Kidney epithelial cell (primary cell): ENCODE measurements around the gene CA10. TPM values are rescaled to one million over a fixed set of nuclear protein-coding genes. Genes with fewer than 3 reads are reported as not detected.

ENCODE experiments used
- DNase-seq: peaks from one replicate; pipeline ENCODE4 v3.0.0-alpha.2; 2010; ENCODE audit warnings: low read depth
- H3K27me3 ChIP-seq: 2 replicates; pipeline ENCODE4 v1.6.0; 2011; ENCODE audit warnings: low read length; ENCODE audit not compliant: control insufficient read depth, insufficient read depth
- H3K36me3 ChIP-seq: 2 replicates; pipeline ENCODE4 v1.5.1; 2011; ENCODE audit warnings: low read length; ENCODE audit not compliant: control insufficient read depth, insufficient read depth
- H3K4me3 ChIP-seq: 2 replicates; pipeline ENCODE4 v1.5.1; 2011; ENCODE audit warnings: low read depth, mild to moderate bottlenecking, control low read depth, low read length
- CTCF ChIP-seq: IDR thresholded peaks from 2 replicates; pipeline ENCODE4 v1.5.1; 2011; ENCODE audit warnings: mild to moderate bottlenecking, moderate library complexity, low read length, control low read depth, inconsistent platforms; ENCODE audit not compliant: insufficient read depth, poor library complexity, severe bottlenecking
- total RNA-seq: library from RNA; depleted of rRNA; stranded (reverse); fragments of >200 nt; gene quantifications from 2 replicates; pipeline ENCODE4 v1.2.3, GENCODE V29; 2015

CA10 gene
- total RNA-seq, 1 donor from 2014 or later, result 0.13 TPM

GRCh38 chr17:51999654-52000053, 158.9 kb downstream of the CA10 start:
- DNase-seq, result no peak
- no peak for TF ChIP-seq CTCF
- H3K4me3 ChIP-seq, result no peak overlapping the region

GRCh38 chr17:51997723-51998122, 160.8 kb downstream of the CA10 start:
- no peaks in the 10 kb centered on the region for H3K27me3 ChIP-seq
- no peak overlapping the region for H3K4me3 ChIP-seq
- no peak for TF ChIP-seq CTCF
- no peaks in the 10 kb centered on the region for H3K36me3 ChIP-seq
- no peak for DNase-seq

More at GRCh38 chr17:51999654-52000053, 158.9 kb downstream of the CA10 start:
- no peaks in the 10 kb centered on the region for H3K27me3 ChIP-seq
- no peaks in the 10 kb centered on the region for H3K36me3 ChIP-seq

GRCh38 chr17:51995797-51996403, 162.6 kb downstream of the CA10 start:
- Histone ChIP-seq H3K4me3 (no peak overlapping the region), H3K36me3 (no peaks in the 10 kb centered on the region), H3K27me3 (no peaks in the 10 kb centered on the region)
- DNase-seq, result peak; percentile 7
- no peak for TF ChIP-seq CTCF

- Histone ChIP-seq H3K4me3 (no peak overlapping the region), H3K36me3 (no peaks in the 10 kb centered on the region), H3K27me3 (no peaks in the 10 kb centered on the region)
- no peak for DNase-seq
- no peak for TF ChIP-seq CTCF
These were observed 165.6 kb downstream of the CA10 start for GRCh38 chr17:51992864-51993416.

- DNase-seq, result no peak
- no peaks in the 10 kb centered on the region for H3K36me3 ChIP-seq
- H3K4me3 ChIP-seq, result no peak overlapping the region
- no peaks in the 10 kb centered on the region for H3K27me3 ChIP-seq
- no peak for TF ChIP-seq CTCF
These were observed 187.4 kb downstream of the CA10 start for GRCh38 chr17:51971121-51971520.

- no peak for TF ChIP-seq CTCF
- Histone ChIP-seq H3K36me3 (no peaks in the 10 kb centered on the region), H3K4me3 (no peak overlapping the region), H3K27me3 (no peaks in the 10 kb centered on the region)
- DNase-seq, result no peak
These were observed 196.8 kb downstream of the CA10 start for GRCh38 chr17:51961689-51962088.
